SJCRH30 (cell line): Measurements from ENCODE around the gene ATP5MG. TPM values are rescaled to one million over a fixed set of nuclear protein-coding genes. Genes with fewer than 3 reads are reported as not detected.

Experiments
- DNase-seq, 2 experiments: peaks; one replicate each; pipeline ENCODE4 v3.0.0-alpha.2; 2015 to 2020
- H3K27ac ChIP-seq: fragments of 250-450 bp; sonication (Bioruptor Pico); 2 replicates; pipeline ENCODE4 v1.5.1; 2020; ENCODE audit warnings: mild to moderate bottlenecking, moderate library complexity
- H3K27me3 ChIP-seq: fragments of 250-450 bp; sonication (Bioruptor Pico); 2 replicates; pipeline ENCODE4 v1.5.1; 2020; ENCODE audit warnings: mild to moderate bottlenecking, moderate library complexity
- H3K36me3 ChIP-seq: fragments of 250-450 bp; sonication (Bioruptor Pico); 2 replicates; pipeline ENCODE4 v1.5.1; 2020; ENCODE audit warnings: mild to moderate bottlenecking, moderate library complexity
- H3K4me1 ChIP-seq: fragments of 250-450 bp; sonication (Bioruptor Pico); 2 replicates; pipeline ENCODE4 v1.5.1; 2020; ENCODE audit warnings: mild to moderate bottlenecking, moderate library complexity
- H3K4me3 ChIP-seq: fragments of 250-450 bp; sonication (Bioruptor Pico); 2 replicates; pipeline ENCODE4 v1.5.1; 2020; ENCODE audit warnings: mild to moderate bottlenecking, moderate library complexity
- H3K9me3 ChIP-seq: fragments of 250-450 bp; sonication (Bioruptor Pico); replicated peaks from 2 replicates; pipeline ENCODE4 v1.5.1; 2020; ENCODE audit warnings: mild to moderate bottlenecking, moderate library complexity
- total RNA-seq: library from RNA; depleted of rRNA; stranded (reverse); fragments of >200 nt; shearing (Covaris generic); gene quantifications from 2 replicates; pipeline ENCODE4 v1.2.3, GENCODE V29; 2014; rRNA removed

The ATP5MG gene
- total RNA-seq = 165 and 191 TPM in 2 replicates

GRCh38 chr11:118401151-118401879 is at the start of gene ATP5MG:
TSS of gene ATP5MG (plus strand) at chr11:118401606. CDS start at chr11:118401666, 60 bp downstream.
- peak; percentile 88 to 92 for DNase-seq
- no peaks in the 10 kb centered on the region for H3K9me3 ChIP-seq
- H3K27me3 ChIP-seq = no peaks in the 10 kb centered on the region
- peaks cover 6% of the 10 kb centered on the region for H3K4me1 ChIP-seq
- peaks cover 13% of the 10 kb centered on the region; the same call in 1 of the 2 replicates for H3K36me3 ChIP-seq
- peak within 1 kb of the TSS; percentile 96 for H3K27ac ChIP-seq
- H3K4me3 ChIP-seq = peak within 1 kb of the TSS; percentile 69

DNA sequence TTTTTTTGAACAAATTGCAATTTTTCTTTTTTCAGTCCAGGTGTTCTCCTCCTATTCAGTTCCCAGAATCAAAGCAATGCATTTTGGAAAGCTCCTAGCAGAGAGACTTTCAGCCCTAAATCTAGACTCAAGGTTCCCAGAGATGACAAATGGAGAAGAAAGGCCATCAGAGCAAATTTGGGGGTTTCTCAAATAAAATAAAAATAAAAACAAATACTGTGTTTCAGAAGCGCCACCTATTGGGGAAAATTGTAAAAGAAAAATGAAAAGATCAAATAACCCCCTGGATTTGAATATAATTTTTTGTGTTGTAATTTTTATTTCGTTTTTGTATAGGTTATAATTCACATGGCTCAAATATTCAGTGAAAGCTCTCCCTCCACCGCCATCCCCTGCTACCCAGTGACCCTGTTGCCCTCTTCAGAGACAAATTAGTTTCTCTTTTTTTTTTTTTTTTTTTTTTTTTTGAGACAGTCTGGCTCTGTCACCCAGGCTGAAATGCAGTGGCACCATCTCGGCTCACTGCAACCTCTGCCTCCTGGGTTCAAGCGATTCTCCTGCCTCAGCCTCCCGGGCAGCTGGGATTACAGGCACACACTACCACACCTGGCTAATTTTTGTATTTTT is 48.2 kb upstream of the ATP5MG start:
- Histone ChIP-seq H3K9me3 (no peaks in the 10 kb centered on the region), H3K4me1 (no peaks in the 10 kb centered on the region), H3K4me3 (no peak overlapping the region), H3K36me3 (no peaks in the 10 kb centered on the region), H3K27ac (no peak overlapping the region), H3K27me3 (no peaks in the 10 kb centered on the region)
- DNase-seq = peak in 1 of 2 experiments; percentile 40

- Histone ChIP-seq H3K27me3 (no peaks in the 10 kb centered on the region), H3K4me3 (no peak overlapping the region), H3K4me1 (no peaks in the 10 kb centered on the region), H3K36me3 (no peaks in the 10 kb centered on the region), H3K9me3 (no peaks in the 10 kb centered on the region), H3K27ac (no peak overlapping the region)
- no peak for DNase-seq
These were observed 43.3 kb upstream of the ATP5MG start for GRCh38 chr11:118358071-118358470.

GRCh38 chr11:118359295-118359958 is 42.0 kb upstream of the ATP5MG start, which contains the start of gene UBE4A:
TSS of gene UBE4A (plus strand) at chr11:118359600. CDS start at chr11:118365081, 5,481 bp downstream.
- Histone ChIP-seq H3K36me3 (no peaks in the 10 kb centered on the region), H3K9me3 (no peaks in the 10 kb centered on the region), H3K27ac (peak within 1 kb of the TSS; percentile 34; the same call in 1 of the 2 replicates), H3K4me1 (no peaks in the 10 kb centered on the region), H3K4me3 (peak within 1 kb of the TSS; percentile 83), H3K27me3 (no peaks in the 10 kb centered on the region)
- peak; percentile 92 to 94 for DNase-seq

DNA sequence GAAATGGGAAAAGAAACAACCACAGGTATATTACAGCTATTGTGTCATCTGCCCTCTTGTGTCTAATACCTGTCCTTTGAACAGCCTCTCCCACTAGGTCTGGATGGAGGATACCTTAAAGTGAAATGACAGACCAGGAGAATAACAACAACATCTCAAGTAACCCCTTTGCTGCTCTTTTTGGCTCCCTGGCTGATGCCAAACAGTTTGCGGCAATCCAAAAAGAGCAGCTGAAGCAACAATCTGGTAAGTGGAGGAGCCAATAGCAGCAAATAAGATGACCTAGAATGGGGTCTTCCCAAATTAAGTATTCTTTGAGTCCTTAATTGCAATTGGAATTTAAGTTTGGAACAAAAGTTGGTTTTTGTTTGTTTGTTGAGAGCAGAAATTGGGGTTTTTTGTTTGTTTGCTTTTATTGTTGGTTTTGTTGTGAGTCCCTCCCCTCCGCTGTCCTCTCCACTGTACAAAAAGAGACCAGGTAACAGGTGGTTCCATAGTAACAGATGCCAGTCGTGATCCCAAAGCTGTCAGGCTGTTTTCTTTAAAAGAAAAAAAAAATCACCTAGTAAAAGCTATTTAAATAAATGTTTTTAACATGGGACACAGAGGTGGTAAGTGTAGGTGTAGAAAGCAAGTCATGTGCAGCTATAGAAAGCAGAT is 36.3 kb upstream of the ATP5MG start:
- H3K36me3 ChIP-seq = peaks cover 7% of the 10 kb centered on the region; the same call in 1 of the 2 replicates
- no peak overlapping the region for H3K4me3 ChIP-seq
- H3K27me3 ChIP-seq = no peaks in the 10 kb centered on the region
- no peaks in the 10 kb centered on the region for H3K9me3 ChIP-seq
- no peak overlapping the region for H3K27ac ChIP-seq
- DNase-seq = no peak
- H3K4me1 ChIP-seq = no peaks in the 10 kb centered on the region

DNA sequence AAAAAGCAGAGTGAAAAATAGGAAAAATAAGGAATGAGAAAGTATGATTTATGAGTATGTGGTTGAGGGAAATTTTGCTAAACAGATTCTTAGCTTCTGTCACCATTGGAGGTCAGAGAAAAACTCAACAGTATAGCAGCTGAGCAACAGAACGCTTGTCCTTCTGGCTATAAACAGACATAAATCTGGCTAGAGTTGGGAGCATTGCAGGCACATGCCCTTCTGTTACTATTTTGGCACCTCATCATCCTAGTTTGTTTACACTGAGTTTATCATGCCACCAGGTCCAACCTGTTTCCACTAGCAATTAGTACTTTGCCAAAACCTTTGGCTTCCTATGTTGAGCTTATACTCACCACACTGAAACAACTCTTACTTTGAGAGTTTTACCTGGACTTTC is 35.1 kb upstream of the ATP5MG start:
- Histone ChIP-seq H3K27me3 (no peaks in the 10 kb centered on the region), H3K9me3 (no peaks in the 10 kb centered on the region), H3K4me3 (no peak overlapping the region), H3K36me3 (peaks cover 10% of the 10 kb centered on the region; the same call in 1 of the 2 replicates), H3K27ac (no peak overlapping the region), H3K4me1 (no peaks in the 10 kb centered on the region)
- DNase-seq = no peak

GRCh38 chr11:118370774-118371173 is 30.6 kb upstream of the ATP5MG start:
- no peak overlapping the region for H3K4me3 ChIP-seq
- no peak for DNase-seq
- H3K36me3 ChIP-seq = peaks cover 16% of the 10 kb centered on the region; the same call in 1 of the 2 replicates
- no peaks in the 10 kb centered on the region for H3K9me3 ChIP-seq
- no peaks in the 10 kb centered on the region for H3K4me1 ChIP-seq
- no peaks in the 10 kb centered on the region for H3K27me3 ChIP-seq
- no peak overlapping the region for H3K27ac ChIP-seq

DNA sequence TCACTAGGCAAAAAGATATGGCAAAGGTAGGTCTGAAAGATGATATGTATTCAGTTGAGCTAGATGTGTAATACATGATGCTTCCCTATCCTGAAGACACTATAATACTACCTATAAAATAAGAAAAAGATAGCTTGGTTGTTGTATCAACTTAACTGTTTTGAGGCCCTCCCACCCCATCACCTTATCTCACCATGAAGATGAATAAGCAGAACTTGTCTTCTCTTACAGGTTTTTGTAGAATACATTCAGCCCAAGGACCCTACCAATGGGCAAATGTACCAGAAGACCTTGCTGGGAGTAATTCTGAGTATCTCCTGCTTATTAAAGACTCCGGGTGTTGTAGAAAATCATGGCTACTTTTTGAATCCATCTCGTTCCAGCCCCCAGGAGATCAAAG is 28.1 kb upstream of the ATP5MG start:
- H3K4me3 ChIP-seq = no peak overlapping the region
- H3K9me3 ChIP-seq = no peaks in the 10 kb centered on the region
- H3K27me3 ChIP-seq = no peaks in the 10 kb centered on the region
- H3K27ac ChIP-seq = no peak overlapping the region
- H3K4me1 ChIP-seq = no peaks in the 10 kb centered on the region
- DNase-seq = no peak
- peaks cover 16% of the 10 kb centered on the region; the same call in 1 of the 2 replicates for H3K36me3 ChIP-seq

DNA sequence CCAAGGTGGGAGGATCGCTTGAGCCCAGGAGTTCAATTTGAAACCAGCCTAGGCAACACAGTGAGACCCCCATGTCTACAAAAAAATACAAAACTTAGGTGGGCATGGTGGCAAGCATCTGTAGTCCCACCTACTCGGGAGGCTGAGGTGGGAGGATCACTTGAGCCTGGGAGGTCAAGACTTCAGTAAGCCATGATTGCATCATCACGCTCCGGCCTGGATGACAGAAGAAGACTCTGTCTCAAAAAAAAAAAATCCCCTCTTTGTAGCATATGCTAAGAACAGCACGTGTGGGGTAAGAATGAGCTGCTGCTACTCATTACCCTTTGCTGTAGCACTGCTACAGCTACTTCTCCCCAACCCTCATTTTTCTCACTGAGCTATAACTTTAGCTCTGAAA is 27.5 kb upstream of the ATP5MG start:
- no peaks in the 10 kb centered on the region for H3K27me3 ChIP-seq
- no peak overlapping the region for H3K27ac ChIP-seq
- H3K9me3 ChIP-seq = no peaks in the 10 kb centered on the region
- no peak overlapping the region for H3K4me3 ChIP-seq
- H3K4me1 ChIP-seq = no peaks in the 10 kb centered on the region
- H3K36me3 ChIP-seq = peaks cover 16% of the 10 kb centered on the region; the same call in 1 of the 2 replicates
- no peak for DNase-seq

GRCh38 chr11:118374729-118375128 is 26.7 kb upstream of the ATP5MG start:
- Histone ChIP-seq H3K36me3 (peaks cover 13% of the 10 kb centered on the region; the same call in 1 of the 2 replicates), H3K4me1 (no peaks in the 10 kb centered on the region), H3K9me3 (no peaks in the 10 kb centered on the region), H3K27me3 (no peaks in the 10 kb centered on the region), H3K27ac (no peak overlapping the region), H3K4me3 (no peak overlapping the region)
- DNase-seq = no peak

DNA sequence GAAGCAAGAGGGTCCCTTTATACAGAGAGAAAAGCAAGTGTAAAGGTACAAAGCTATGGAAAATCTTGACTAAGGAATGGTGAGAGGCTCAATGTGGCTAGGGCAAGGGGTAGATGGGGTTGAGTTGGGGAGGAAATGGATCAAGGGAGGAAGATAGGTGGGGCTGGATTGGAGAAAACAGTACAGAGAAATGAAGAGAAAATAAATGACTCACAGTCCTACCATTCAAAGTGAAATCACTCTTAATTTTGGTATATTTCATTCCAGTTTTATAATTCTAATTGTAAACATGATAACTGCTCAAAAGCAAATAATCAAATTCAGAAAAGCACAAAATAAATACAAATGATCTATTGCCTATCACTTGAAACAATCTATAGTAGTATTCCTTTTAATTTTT is 25.4 kb upstream of the ATP5MG start:
- no peaks in the 10 kb centered on the region for H3K4me1 ChIP-seq
- H3K4me3 ChIP-seq = no peak overlapping the region
- no peaks in the 10 kb centered on the region for H3K27me3 ChIP-seq
- H3K36me3 ChIP-seq = peaks cover 12% of the 10 kb centered on the region; the same call in 1 of the 2 replicates
- no peak for DNase-seq
- no peak overlapping the region for H3K27ac ChIP-seq
- H3K9me3 ChIP-seq = no peaks in the 10 kb centered on the region

GRCh38 chr11:118379497-118379896 is 21.9 kb upstream of the ATP5MG start:
- DNase-seq = no peak
- H3K27ac ChIP-seq = no peak overlapping the region
- H3K4me1 ChIP-seq = no peaks in the 10 kb centered on the region
- H3K36me3 ChIP-seq = peaks cover 18% of the 10 kb centered on the region; the same call in 1 of the 2 replicates
- H3K27me3 ChIP-seq = no peaks in the 10 kb centered on the region
- H3K9me3 ChIP-seq = no peaks in the 10 kb centered on the region
- no peak overlapping the region for H3K4me3 ChIP-seq

GRCh38 chr11:118380571-118380970 is 20.8 kb upstream of the ATP5MG start:
- Histone ChIP-seq H3K36me3 (peaks cover 20% of the 10 kb centered on the region; the same call in 1 of the 2 replicates), H3K9me3 (no peaks in the 10 kb centered on the region), H3K4me3 (no peak overlapping the region), H3K4me1 (no peaks in the 10 kb centered on the region), H3K27ac (no peak overlapping the region), H3K27me3 (no peaks in the 10 kb centered on the region)
- no peak for DNase-seq

DNA sequence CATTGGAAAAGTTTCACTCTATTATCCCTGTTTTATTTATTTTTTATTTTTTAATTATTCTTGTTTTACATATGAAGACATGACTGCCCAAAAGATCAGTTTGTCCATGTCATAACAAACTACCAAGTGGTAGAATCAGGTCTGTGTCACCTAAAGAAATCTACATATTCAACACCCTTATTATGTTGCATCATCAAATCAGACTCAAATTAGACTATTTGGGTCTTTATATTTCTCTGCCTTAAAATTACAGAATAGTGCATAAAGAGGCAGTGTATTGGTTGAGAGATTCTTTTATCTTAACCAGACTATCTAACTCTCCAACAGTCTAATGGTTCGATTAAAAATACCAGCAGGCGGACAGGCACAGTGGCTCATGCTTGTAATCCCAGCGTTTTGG is 18.5 kb upstream of the ATP5MG start:
- H3K36me3 ChIP-seq = peaks cover 23% of the 10 kb centered on the region; the same call in 1 of the 2 replicates
- no peak overlapping the region for H3K4me3 ChIP-seq
- H3K27me3 ChIP-seq = no peaks in the 10 kb centered on the region
- no peaks in the 10 kb centered on the region for H3K4me1 ChIP-seq
- no peak overlapping the region for H3K27ac ChIP-seq
- DNase-seq = no peak
- H3K9me3 ChIP-seq = no peaks in the 10 kb centered on the region
